Activated T-cell treated with anti-CD3 and anti-CD28 coated beads, Interleukin-2, amount 50 U/mL, for 72 hours (primary cell): ENCODE results near the gene OR6S1. TPM values are rescaled to one million over a fixed set of nuclear protein-coding genes. Genes with fewer than 3 reads are reported as not detected.
A peak's percentile ranks its signal among the peaks of the same experiment; 100 is the strongest.
"Not testable (repeated sequence)": the region's sequence is repeated elsewhere in the genome, so short reads cannot be mapped to it uniquely, and the experiment has no call there.

Experiments
- ATAC-seq, 2 donors: fragments of 150-1000 bp; cut with Tn5 transposase; replicated peaks in 1 of 2; 2 replicates each; pipeline ENCODE4 v1.10.0; 2021; ENCODE audit warnings: moderate library complexity in 2 of 2, mild to moderate bottlenecking in 1 of 2
- DNase-seq, 2 donors: peaks; one replicate each; pipeline ENCODE4 v3.0.0; 2021 to 2022; ENCODE audit warnings: mixed read lengths in 1 of 2
- H3K27ac Mint-ChIP-seq: one replicate; pipeline ENCODE4 v1.8.0; 2022; ENCODE audit warnings: mild to moderate bottlenecking, moderate library complexity, mixed read lengths
- H3K27me3 Mint-ChIP-seq: one replicate; pipeline ENCODE4 v1.8.0; 2022; ENCODE audit warnings: low read depth, mixed read lengths
- H3K36me3 Mint-ChIP-seq, 2 donors: one replicate each; pipeline ENCODE4 v1.8.0; 2022; ENCODE audit warnings: mixed read lengths in 2 of 2, mild to moderate bottlenecking in 1 of 2; ENCODE audit not compliant: insufficient read depth in 2 of 2
- H3K4me1 Mint-ChIP-seq: one replicate; pipeline ENCODE4 v1.8.0; 2022; ENCODE audit warnings: low read depth, mixed read lengths
- H3K4me3 Mint-ChIP-seq, 2 donors: one replicate each; pipeline ENCODE4 v1.8.0; 2022; ENCODE audit warnings: mild to moderate bottlenecking in 2 of 2, mixed read lengths in 2 of 2, moderate library complexity in 2 of 2
- H3K9me3 Mint-ChIP-seq, 2 donors: one replicate each; pipeline ENCODE4 v1.8.0; 2022; ENCODE audit warnings: mixed read lengths in 2 of 2
- total RNA-seq, 2 donors: library from RNA; stranded (reverse); gene quantifications; one replicate each; pipeline ENCODE4 v1.2.3, GENCODE V29; 2022

The OR6S1 gene
- total RNA-seq, 2 donors from 2014 or later: not detected

- not testable (repeated sequence) for H3K36me3 Mint-ChIP-seq, H3K4me3 Mint-ChIP-seq, H3K9me3 Mint-ChIP-seq, DNase-seq, H3K27ac Mint-ChIP-seq, ATAC-seq
- Mint-ChIP-seq H3K27me3 (peaks cover 47% of the 10 kb centered on the region), H3K4me1 (peaks cover 33% of the 10 kb centered on the region)
Observed at GRCh38 chr14:20619688-20620087, 21.8 kb downstream of the OR6S1 start.

- no peak overlapping the region for H3K27ac Mint-ChIP-seq
- ATAC-seq: no peak
- peaks cover 0 to 1% of the 10 kb centered on the region in 2 donors for H3K9me3 Mint-ChIP-seq
- H3K4me3 Mint-ChIP-seq: no peak overlapping the region
- no peak for DNase-seq
- H3K4me1 Mint-ChIP-seq: peaks cover 19% of the 10 kb centered on the region
- peaks cover 1 to 5% of the 10 kb centered on the region in 2 donors for H3K36me3 Mint-ChIP-seq
- H3K27me3 Mint-ChIP-seq: peaks cover 36% of the 10 kb centered on the region
Observed at GRCh38 chr14:20618271-20618749, 23.2 kb downstream of the OR6S1 start.

- DNase-seq (no peak), ATAC-seq (no peak)
- Mint-ChIP-seq H3K4me1 (peaks cover 10% of the 10 kb centered on the region), H3K27ac (no peak overlapping the region), H3K36me3 (peaks cover 1 to 5% of the 10 kb centered on the region in 2 donors), H3K27me3 (peaks cover 26% of the 10 kb centered on the region), H3K9me3 (peaks cover 0 to 1% of the 10 kb centered on the region in 2 donors), H3K4me3 (no peak overlapping the region)
Observed at GRCh38 chr14:20617138-20618003, 24.1 kb downstream of the OR6S1 start.

GRCh38 chr14:20615996-20616395 lies 25.5 kb downstream of the OR6S1 start:
- no peaks in the 10 kb centered on the region for H3K9me3 Mint-ChIP-seq
- DNase-seq: no peak
- peaks cover 16% of the 10 kb centered on the region for H3K27me3 Mint-ChIP-seq
- no peaks in the 10 kb centered on the region for H3K36me3 Mint-ChIP-seq
- no peak overlapping the region for H3K27ac Mint-ChIP-seq
- H3K4me1 Mint-ChIP-seq: peaks cover 8% of the 10 kb centered on the region
- no peak overlapping the region for H3K4me3 Mint-ChIP-seq
- no peak for ATAC-seq

GRCh38 chr14:20614038-20614840 lies 27.3 kb downstream of the OR6S1 start:
- Mint-ChIP-seq H3K27ac (no peak overlapping the region), H3K27me3 (peaks cover 16% of the 10 kb centered on the region), H3K9me3 (no peaks in the 10 kb centered on the region), H3K4me3 (no peak overlapping the region), H3K36me3 (no peaks in the 10 kb centered on the region), H3K4me1 (peaks cover 8% of the 10 kb centered on the region)
- ATAC-seq: peak; percentile 7 to 8
- DNase-seq: no peak

- peaks cover 7% of the 10 kb centered on the region for H3K27me3 Mint-ChIP-seq
- ATAC-seq (peak; percentile 83), DNase-seq (peak; percentile 84 to 86)
- no peaks in the 10 kb centered on the region for H3K9me3 Mint-ChIP-seq
- no peak overlapping the region for H3K27ac Mint-ChIP-seq
- H3K4me1 Mint-ChIP-seq: peaks cover 11% of the 10 kb centered on the region
- H3K4me3 Mint-ChIP-seq: no peak overlapping the region
- H3K36me3 Mint-ChIP-seq: no peaks in the 10 kb centered on the region
Observed at GRCh38 chr14:20613094-20614037, 28.1 kb downstream of the OR6S1 start.

GRCh38 chr14:20612403-20612802 lies 29.1 kb downstream of the OR6S1 start:
- ATAC-seq: no peak

GRCh38 chr14:20611277-20611676 lies 30.2 kb downstream of the OR6S1 start:
- Mint-ChIP-seq H3K4me1 (peaks cover 17% of the 10 kb centered on the region), H3K36me3 (no peaks in the 10 kb centered on the region), H3K27ac (no peak overlapping the region), H3K27me3 (no peaks in the 10 kb centered on the region), H3K4me3 (no peak overlapping the region), H3K9me3 (no peaks in the 10 kb centered on the region)
- no peak for ATAC-seq
- no peak for DNase-seq

More at GRCh38 chr14:20612403-20612802, 29.1 kb downstream of the OR6S1 start:
- Mint-ChIP-seq H3K4me3 (no peak overlapping the region), H3K27ac (no peak overlapping the region), H3K36me3 (no peaks in the 10 kb centered on the region), H3K4me1 (peaks cover 12% of the 10 kb centered on the region), H3K27me3 (no peaks in the 10 kb centered on the region), H3K9me3 (no peaks in the 10 kb centered on the region)
- no peak for DNase-seq

- Mint-ChIP-seq H3K9me3 (no peaks in the 10 kb centered on the region), H3K27me3 (no peaks in the 10 kb centered on the region), H3K36me3 (no peaks in the 10 kb centered on the region), H3K27ac (no peak overlapping the region), H3K4me3 (no peak overlapping the region), H3K4me1 (peaks cover 17% of the 10 kb centered on the region)
- DNase-seq: peak; percentile 75 to 76
- peak; percentile 22 to 24 for ATAC-seq
Observed at GRCh38 chr14:20610002-20610765, 31.3 kb downstream of the OR6S1 start.

- DNase-seq: peak; percentile 58 to 71
- no peak overlapping the region for H3K4me3 Mint-ChIP-seq
Observed at GRCh38 chr14:20609215-20610001, 32.1 kb downstream of the OR6S1 start.

GRCh38 chr14:20608383-20609110 lies 32.9 kb downstream of the OR6S1 start:
- Mint-ChIP-seq H3K4me1 (peaks cover 17% of the 10 kb centered on the region), H3K4me3 (peak overlapping the region in 1 of 2 donors; percentile 34), H3K27me3 (no peaks in the 10 kb centered on the region), H3K27ac (peak overlapping the region; percentile 64), H3K9me3 (no peaks in the 10 kb centered on the region), H3K36me3 (no peaks in the 10 kb centered on the region)
- DNase-seq: no peak
- ATAC-seq: no peak

More at GRCh38 chr14:20609215-20610001, 32.1 kb downstream of the OR6S1 start:
- Mint-ChIP-seq H3K36me3 (no peaks in the 10 kb centered on the region), H3K4me1 (peaks cover 17% of the 10 kb centered on the region), H3K27ac (no peak overlapping the region), H3K27me3 (no peaks in the 10 kb centered on the region), H3K9me3 (no peaks in the 10 kb centered on the region)
- peak; percentile 4 to 10 for ATAC-seq
